Femur (tissue), 1 donor: Measurements from ENCODE around the gene TNFRSF11A.

Experiments used
- DNase-seq: peaks from one replicate; pipeline ENCODE4 v3.0.0-alpha.2; 2017

The TNFRSF11A gene

GRCh38 chr18:62345909-62346308, 20.8 kb downstream of the TNFRSF11A start:
- no peak for DNase-seq

GRCh38 chr18:62346333-62347088, 21.4 kb downstream of the TNFRSF11A start:
- no peak for DNase-seq

GRCh38 chr18:62347089-62347506, 22.0 kb downstream of the TNFRSF11A start:
- no peak for DNase-seq

- DNase-seq = no peak
These were observed 23.4 kb downstream of the TNFRSF11A start for GRCh38 chr18:62348474-62348873.

GRCh38 chr18:62353170-62353569, 28.1 kb downstream of the TNFRSF11A start:
- DNase-seq = no peak

- DNase-seq = no peak
These were observed 29.0 kb downstream of the TNFRSF11A start for GRCh38 chr18:62354151-62354550.

GRCh38 chr18:62357079-62357719, 32.1 kb downstream of the TNFRSF11A start:
- DNase-seq = no peak

GRCh38 chr18:62360805-62361204, 35.7 kb downstream of the TNFRSF11A start:
- no peak for DNase-seq

- DNase-seq = no peak
These were observed 36.2 kb downstream of the TNFRSF11A start for GRCh38 chr18:62361288-62361687.

- DNase-seq = no peak
These were observed 39.4 kb downstream of the TNFRSF11A start for GRCh38 chr18:62364558-62364957.

GRCh38 chr18:62365420-62365819, 40.3 kb downstream of the TNFRSF11A start:
- no peak for DNase-seq

GRCh38 chr18:62366992-62367391, 41.9 kb downstream of the TNFRSF11A start:
- no peak for DNase-seq

- no peak for DNase-seq
These were observed 43.0 kb downstream of the TNFRSF11A start for GRCh38 chr18:62368100-62368499.

- no peak for DNase-seq
These were observed 44.1 kb downstream of the TNFRSF11A start for GRCh38 chr18:62369129-62369644.

GRCh38 chr18:62370366-62370765, 45.3 kb downstream of the TNFRSF11A start:
- DNase-seq = no peak

- peak; percentile 52 for DNase-seq
These were observed 46.3 kb downstream of the TNFRSF11A start for GRCh38 chr18:62371436-62371835.

- no peak for DNase-seq
These were observed 47.0 kb downstream of the TNFRSF11A start for GRCh38 chr18:62372156-62372555.

GRCh38 chr18:62372882-62373281, 47.8 kb downstream of the TNFRSF11A start:
- DNase-seq = no peak

- DNase-seq = no peak
These were observed 49.4 kb downstream of the TNFRSF11A start for GRCh38 chr18:62374410-62374965.

- no peak for DNase-seq
These were observed 52.2 kb downstream of the TNFRSF11A start for GRCh38 chr18:62377131-62377807.

GRCh38 chr18:62379051-62379450, 53.9 kb downstream of the TNFRSF11A start:
- no peak for DNase-seq

GRCh38 chr18:62381373-62381772, 56.3 kb downstream of the TNFRSF11A start:
- DNase-seq = no peak

GRCh38 chr18:62384068-62384467, 59.0 kb downstream of the TNFRSF11A start:
- no peak for DNase-seq
